GM18505 (cell line): Measurements from ENCODE around the gene RTL10.

Experiments
- ATAC-seq: cut with Tn5 transposase; IDR thresholded peaks from one replicate; pipeline ENCODE4 v1.9.1; 2021; ENCODE audit not compliant: unreplicated experiment
- POLR2A ChIP-seq: IDR thresholded peaks from 4 replicates; pipeline ENCODE4 v1.6.1; 2011; ENCODE audit warnings: borderline replicate concordance; ENCODE audit not compliant: insufficient read depth, insufficient read length; ENCODE audit errors: extremely low read depth

Gene RTL10

DNA sequence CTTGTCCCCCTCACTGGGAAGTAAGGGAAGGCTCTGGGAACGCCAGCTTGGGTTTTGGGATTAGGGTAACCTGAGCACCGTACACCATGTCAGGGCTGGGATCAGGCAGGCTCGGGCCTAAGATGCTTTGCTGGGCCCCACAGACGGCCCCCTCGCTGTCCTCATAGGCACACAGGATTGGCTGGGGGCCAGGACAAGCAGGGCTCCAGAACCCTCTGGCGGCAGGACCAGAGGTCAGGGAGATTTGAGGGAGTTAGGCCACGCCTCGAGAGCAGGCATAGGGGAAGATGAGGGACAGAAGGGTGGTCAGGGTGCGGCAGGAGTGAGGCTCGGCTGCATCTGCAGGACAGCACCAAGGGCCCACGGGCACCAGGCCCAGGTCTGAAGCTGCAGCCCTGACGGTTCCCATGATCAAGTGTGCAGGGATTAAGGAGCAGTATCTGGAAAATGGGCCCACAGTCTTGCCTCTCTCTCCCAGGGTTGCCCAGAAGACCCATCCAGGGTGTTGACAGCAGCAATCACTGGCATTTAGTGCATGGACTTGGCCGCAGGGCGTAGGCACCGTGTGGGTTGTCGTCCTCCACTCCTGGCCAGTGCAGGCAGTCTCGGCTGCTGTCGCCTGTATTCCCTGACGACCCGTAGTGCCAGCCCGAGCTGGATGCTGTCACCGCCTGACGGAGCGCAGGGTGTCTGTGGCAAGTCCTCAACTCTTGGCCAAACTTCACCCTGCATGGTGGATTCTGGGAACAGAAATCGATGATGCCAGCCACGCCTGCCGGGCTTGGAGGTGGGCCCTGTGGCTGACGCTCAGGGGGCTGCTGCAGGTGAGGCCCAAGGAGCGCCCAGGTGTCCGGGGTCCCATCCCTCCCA, 15.7 kb upstream of the RTL10 start:
- ATAC-seq: no peak
- no peak for TF ChIP-seq POLR2A

DNA sequence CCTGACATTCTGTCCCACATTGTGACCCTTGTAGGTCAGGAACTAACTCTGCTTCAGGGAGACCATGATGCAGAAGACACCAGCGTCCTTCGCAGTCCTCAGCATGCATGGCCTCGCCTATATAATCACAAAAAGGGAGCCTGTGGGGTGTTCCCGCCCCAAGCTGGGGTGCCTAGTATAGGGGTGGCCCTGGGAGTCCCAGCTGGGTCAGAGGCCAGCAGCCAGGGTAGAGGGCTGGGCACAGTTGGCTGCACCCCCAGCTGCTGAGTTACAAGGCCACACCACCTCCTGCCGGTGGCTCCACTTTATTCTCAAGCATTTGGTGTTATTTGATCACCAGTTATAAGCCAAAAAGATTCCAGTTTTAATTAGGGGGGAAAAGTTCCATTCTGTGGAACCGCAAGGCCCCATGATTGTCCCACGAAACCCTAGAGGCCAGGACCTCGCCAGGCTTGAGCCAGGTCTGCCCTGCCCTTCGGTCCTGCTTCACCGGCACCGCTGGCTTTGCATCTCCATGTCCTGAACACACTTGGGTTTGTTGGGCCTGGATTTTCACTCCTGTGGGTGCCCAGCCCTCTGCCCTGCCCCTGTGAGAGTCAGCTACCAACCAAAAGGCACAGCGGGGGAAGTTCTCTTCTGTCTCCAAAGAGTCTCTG, 15.0 kb upstream of the RTL10 start:
- TF ChIP-seq POLR2A: no peak
- no peak for ATAC-seq

DNA sequence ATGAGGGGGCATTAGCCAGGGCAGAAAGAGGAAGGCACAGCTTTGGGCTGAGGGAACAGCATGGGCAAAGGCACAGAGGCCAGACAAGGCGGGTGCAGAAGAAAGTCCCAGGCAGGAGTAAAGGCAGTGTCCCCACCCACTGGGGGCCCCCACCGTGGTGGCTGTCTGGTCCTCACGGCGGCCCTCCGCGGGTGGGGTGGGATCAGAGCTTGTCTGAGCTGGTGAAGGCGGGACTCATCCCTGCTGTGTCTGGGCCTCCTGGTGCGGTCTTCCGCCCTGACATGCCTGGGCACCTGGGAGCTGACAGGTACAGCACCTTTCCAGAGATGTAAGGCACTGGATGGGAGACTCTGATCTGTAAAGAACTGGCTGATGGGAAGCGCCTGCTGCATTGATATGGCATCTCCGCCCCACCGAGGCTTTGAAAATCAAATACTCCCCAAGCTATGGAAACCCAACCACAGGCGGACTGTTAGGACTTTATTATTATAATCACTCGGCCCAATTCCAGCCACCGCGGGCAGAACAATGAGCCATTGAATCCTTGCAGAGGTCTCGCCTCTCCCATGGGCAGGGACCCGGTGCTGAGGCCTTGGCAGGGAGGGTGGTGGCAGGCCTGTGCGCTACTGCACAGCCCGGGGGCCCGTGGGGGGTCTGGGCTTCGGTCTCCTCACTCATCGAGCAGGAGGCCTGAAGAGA, 14.2 kb upstream of the RTL10 start:
- TF ChIP-seq POLR2A: no peak
- ATAC-seq: no peak

DNA sequence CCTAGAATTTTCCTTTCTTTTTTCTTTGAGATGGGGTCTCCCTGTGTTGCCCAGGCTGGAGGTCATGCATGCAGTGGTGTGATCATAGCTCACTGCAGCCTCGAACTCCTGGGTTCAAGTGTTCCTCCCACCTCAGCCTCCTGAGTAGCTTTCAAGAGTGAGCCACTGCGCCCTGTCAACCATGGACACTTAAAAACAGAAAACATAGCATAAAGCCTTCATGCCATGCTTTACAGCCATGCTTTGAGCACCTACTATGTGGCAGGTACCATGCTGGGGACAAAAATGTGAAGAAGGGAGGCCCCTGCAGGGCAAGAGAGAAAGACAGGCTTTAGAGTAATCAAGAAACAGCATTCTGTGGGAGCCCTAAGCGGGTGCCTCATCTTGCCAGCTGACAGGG, 13.7 kb upstream of the RTL10 start:
- no peak for TF ChIP-seq POLR2A
- no peak for ATAC-seq

DNA sequence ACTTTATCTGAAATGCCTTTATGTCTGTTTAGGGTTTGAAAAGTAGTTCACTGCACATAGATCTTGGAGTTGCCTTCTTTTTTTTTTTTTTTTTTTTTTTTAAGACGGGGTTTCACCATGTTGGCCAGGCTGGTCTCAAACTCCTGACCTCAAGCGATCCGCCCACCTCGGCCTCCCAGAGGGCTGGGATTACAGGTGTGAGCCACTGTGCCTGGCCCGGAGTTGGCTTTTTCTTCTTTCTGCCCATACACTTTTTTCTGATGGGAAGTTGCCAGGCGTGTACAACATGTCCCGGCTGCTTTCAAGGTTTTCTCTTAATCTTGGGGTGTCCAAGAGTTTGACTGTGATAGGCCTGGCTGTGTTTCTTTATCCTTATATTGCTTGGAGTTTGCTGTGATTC, 12.9 kb upstream of the RTL10 start:
- no peak for ATAC-seq
- no peak for TF ChIP-seq POLR2A

DNA sequence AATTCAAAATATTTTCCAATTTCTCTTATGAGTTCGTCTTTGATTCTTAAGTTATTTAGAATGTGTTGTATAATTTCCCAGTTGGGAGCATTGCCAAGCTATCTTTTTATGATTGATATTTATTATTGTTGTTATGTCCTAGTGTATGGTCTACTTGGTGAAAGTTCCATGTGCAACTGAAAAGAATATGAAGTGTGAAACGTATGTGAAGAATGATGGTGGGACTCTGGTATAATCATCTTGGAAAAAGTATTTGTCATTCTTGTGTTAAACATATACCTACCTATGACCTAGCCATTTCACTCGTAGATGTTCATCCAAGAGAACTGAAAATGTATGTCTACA, 12.0 kb upstream of the RTL10 start:
- no peak for TF ChIP-seq POLR2A
- no peak for ATAC-seq

DNA sequence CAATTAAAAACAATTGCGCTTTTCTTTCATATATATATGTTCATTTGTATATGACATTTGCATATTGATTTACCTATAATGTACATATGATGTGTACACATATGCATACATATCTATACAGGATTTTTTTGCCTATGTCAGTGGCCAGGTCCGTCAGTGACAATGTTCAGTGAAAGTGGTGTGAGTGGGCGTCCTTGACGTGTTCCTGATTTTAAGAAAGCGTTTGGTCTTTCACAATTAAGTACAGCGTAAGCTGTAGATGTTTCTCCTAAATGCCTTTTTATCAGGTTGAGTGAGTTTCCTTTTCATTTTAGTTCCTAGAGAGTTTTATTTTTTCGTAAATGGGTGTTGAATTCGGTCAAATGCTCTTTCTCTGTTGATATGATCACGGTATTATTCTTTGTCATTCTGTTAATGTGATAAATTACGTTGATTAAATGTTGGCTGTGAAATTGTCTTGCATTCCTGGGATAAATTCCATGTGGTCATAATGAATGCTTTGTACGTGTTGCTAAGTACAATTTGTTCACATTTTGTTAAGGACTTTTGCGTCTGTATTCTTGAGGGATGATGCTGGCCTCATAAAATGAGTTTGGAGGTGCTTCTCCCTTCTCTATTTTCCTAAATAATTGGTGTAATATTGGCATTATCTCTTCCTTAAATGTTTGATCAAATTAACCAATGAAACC, 10.6 kb upstream of the RTL10 start:
- TF ChIP-seq POLR2A: no peak
- ATAC-seq: no peak

DNA sequence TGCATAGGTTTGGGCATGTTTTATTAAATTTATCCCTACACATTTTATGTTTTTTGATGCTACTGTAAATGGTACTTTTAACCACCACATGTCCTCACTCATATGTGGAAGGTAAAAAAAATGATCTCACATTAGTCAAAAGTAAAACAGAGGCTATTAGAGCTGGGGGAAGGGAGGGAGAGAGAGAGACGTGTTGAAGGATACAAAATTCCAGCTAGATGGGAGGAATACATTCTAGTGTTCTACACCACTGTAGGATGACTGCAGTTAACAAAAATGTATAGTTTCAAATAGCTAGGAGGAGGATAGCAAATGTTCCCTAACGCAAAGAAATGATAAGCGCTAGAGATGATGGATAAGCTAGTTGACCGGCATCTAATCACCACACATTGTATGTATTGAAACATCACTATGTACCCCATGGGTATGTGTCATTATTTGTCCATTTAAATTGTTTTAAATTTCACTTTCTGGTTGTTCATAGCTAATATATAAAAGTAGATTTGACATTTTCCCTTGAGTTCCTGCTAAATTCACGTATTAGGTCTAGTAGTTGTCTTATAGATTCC, 9.9 kb upstream of the RTL10 start:
- no peak for ATAC-seq
- TF ChIP-seq POLR2A: no peak

DNA sequence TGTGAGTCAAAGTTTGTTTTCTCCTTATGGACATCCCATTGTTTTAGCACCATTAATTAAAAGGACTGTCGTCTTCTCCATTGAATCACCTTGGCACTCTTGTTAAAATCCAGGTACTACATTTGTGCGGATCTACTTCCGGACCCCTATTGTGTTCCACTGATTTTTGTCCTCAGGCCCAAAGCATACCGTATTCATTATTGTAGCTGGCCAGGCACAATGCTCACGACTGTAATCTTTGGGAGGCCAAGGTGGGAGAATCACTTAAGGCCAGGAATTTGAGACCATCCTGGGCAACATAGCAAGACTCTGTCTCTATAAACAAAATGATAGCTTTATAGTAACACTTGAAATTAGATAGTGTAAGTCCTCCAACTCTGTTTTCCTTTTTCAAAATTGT, 8.9 kb upstream of the RTL10 start:
- ATAC-seq: no peak

DNA sequence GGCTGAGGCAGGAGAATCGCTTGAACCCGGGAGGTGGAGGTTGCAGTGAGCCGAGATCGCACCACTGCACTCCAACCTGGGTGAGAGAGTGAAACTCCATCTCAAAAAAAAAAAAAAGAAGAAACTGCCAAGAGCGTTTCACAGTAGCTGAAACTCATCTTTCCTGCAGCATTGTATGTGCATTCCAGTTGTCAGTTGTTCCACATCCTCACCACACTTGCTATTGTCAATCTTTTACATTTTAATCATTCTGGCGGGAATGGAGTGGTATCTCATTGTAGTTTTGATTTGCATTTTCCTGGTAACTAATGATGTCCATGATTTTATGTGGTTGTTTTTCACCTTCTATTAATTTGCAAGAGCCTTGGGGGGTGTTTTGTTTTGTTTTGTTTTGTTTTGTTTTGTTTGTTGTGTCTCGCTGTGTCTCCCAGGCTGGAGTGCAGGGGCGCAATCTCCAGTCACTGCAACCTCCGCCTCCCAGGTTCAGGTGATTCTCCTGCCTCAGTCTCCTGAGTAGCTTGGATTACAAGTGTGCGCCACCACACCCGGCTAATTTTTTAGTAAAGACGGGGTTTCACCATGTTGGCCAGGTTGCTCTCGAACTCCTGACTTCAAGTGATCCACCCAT, 8.1 kb upstream of the RTL10 start:
- no peak for ATAC-seq
- TF ChIP-seq POLR2A: no peak

More for the DNA sequence above, 8.9 kb upstream of the RTL10 start:
- TF ChIP-seq POLR2A: no peak

DNA sequence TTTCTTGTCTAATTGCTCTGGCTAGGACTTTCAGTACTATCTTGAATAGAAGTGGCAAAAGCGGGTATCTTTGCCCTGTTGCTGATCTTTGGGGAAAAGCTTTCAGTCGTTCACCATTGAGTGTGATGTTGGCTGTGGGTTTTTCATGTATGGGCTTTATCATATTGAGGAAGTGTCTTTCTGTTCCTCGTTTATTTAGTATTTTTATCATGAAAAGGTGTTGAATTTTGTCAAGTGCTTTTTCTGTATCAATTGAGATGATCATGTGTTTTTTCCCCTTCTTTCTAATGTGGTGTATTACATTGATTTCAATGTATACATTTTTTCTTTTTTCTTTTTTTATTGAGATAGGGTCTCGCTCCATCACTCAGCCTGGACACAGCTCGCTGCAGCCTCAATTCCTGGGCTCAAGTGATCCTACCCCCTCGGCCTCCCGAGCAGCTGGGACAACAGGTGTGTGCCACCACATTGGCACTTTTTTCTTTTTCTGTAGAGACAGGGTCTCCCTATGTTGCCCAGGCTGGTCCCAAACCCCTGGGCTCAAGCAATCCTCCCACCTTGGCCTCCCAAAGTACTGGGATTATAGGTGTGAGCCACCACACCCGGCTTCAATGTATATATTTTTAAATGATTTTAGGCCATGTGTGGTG, 5.3 kb upstream of the RTL10 start:
- TF ChIP-seq POLR2A: no peak
- no peak for ATAC-seq

DNA sequence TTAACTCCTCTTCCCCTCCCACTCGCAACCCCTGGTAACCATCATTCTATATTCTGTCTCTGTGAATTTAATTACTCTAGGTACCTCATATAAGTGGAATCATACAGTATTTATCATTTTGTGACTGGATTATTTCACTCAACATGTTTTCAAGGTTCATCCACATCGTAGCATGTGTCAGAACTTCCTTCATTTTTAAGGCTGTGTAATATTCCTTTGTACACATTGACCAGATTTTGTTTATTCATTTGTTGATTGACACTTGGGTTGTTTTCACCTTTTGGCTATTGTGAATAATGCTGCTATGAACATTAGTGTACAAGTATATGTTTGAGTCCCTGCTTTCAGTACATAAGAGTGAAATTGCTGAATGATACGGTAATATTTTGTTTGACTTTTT, 2.7 kb upstream of the RTL10 start:
- no peak for ATAC-seq
- no peak for TF ChIP-seq POLR2A
